ENCODE results near the gene CAMK1D. TPM values are rescaled to one million over a fixed set of nuclear protein-coding genes. Genes with fewer than 3 reads are reported as not detected.

The CAMK1D gene
- total and polyA plus RNA-seq, 9 donors: 1.8 to 11.7 (median 5.5) TPM

GRCh38 chr10:12588091-12588860, 238.9 kb downstream of the CAMK1D start:
- WGBS, 3 donors: 62 to 70% (median 65%) methylated on average over 12 of the region's 12 CpGs
- H3K27me3 ChIP-seq: no peaks in the 10 kb centered on the region
- H3K36me3 ChIP-seq: no peaks in the 10 kb centered on the region
- DNase-seq: no peak
- H3K9me3 ChIP-seq: peaks cover 0 to 3% of the 10 kb centered on the region in 2 donors
- TF ChIP-seq POLR2A (IDR thresholded peaks at IDR 0.05) (no peak), EP300 (IDR thresholded peaks at IDR 0.05) (no peak), CTCF (IDR thresholded peaks at IDR 0.05) (no peak)
- no peak overlapping the region for H3K27ac ChIP-seq
- no peak overlapping the region for H3K4me3 ChIP-seq
- intact Hi-C loops (cut with DNase I): no loop called here
- peaks cover 1% of the 10 kb centered on the region for H3K4me1 ChIP-seq (ENCODE audit: insufficient read depth)

- no peak for DNase-seq
- Histone ChIP-seq H3K27ac (no peak overlapping the region), H3K36me3 (no peaks in the 10 kb centered on the region), H3K4me3 (no peak overlapping the region), H3K9me3 (peaks cover 0 to 3% of the 10 kb centered on the region in 2 donors), H3K27me3 (no peaks in the 10 kb centered on the region), H3K4me1 (ENCODE audit: insufficient read depth) (peaks cover 1% of the 10 kb centered on the region)
- intact Hi-C loops (cut with DNase I): no loop called here
- 57 to 69% (median 66%) methylated on average over 8 of the region's 8 CpGs for WGBS, 3 donors
- TF ChIP-seq POLR2A (IDR thresholded peaks at IDR 0.05): no peak
- no peak for TF ChIP-seq CTCF (IDR thresholded peaks at IDR 0.05)
- TF ChIP-seq EP300 (IDR thresholded peaks at IDR 0.05): no peak
These were observed 239.9 kb downstream of the CAMK1D start for GRCh38 chr10:12589291-12589690.

GRCh38 chr10:12589791-12590190, 240.4 kb downstream of the CAMK1D start:
- Histone ChIP-seq H3K27me3 (no peaks in the 10 kb centered on the region), H3K9me3 (peaks cover 0 to 3% of the 10 kb centered on the region in 2 donors), H3K4me3 (no peak overlapping the region), H3K27ac (no peak overlapping the region), H3K36me3 (no peaks in the 10 kb centered on the region), H3K4me1 (ENCODE audit: insufficient read depth) (peaks cover 1% of the 10 kb centered on the region)
- TF ChIP-seq POLR2A (IDR thresholded peaks at IDR 0.05) (no peak), CTCF (IDR thresholded peaks at IDR 0.05) (no peak), EP300 (IDR thresholded peaks at IDR 0.05) (no peak)
- intact Hi-C loops (cut with DNase I): no loop called here
- DNase-seq: no peak
- WGBS, 3 donors: 44 to 64% (median 59%) methylated on average over 4 of the region's 4 CpGs

GRCh38 chr10:12590675-12591659, 241.6 kb downstream of the CAMK1D start:
- TF ChIP-seq POLR2A (IDR thresholded peaks at IDR 0.05) (no peak), EP300 (IDR thresholded peaks at IDR 0.05) (no peak), CTCF (IDR thresholded peaks at IDR 0.05) (no peak)
- no peaks in the 10 kb centered on the region for H3K9me3 ChIP-seq
- 87 to 93% (median 89%) methylated on average over 17 of the region's 17 CpGs for WGBS, 3 donors
- intact Hi-C loops (cut with DNase I): no loop called here
- H3K4me3 ChIP-seq: no peak overlapping the region
- H3K27ac ChIP-seq: no peak overlapping the region
- H3K36me3 ChIP-seq: no peaks in the 10 kb centered on the region
- H3K27me3 ChIP-seq: no peaks in the 10 kb centered on the region
- DNase-seq: no peak
- H3K4me1 ChIP-seq (ENCODE audit: insufficient read depth): peaks cover 1% of the 10 kb centered on the region
